ENCODE data around the gene DBI.

DBI gene

GRCh38 chr2:119402645-119403560, 36.1 kb downstream of the DBI start:
- TF ChIP-seq, protein P1, sequence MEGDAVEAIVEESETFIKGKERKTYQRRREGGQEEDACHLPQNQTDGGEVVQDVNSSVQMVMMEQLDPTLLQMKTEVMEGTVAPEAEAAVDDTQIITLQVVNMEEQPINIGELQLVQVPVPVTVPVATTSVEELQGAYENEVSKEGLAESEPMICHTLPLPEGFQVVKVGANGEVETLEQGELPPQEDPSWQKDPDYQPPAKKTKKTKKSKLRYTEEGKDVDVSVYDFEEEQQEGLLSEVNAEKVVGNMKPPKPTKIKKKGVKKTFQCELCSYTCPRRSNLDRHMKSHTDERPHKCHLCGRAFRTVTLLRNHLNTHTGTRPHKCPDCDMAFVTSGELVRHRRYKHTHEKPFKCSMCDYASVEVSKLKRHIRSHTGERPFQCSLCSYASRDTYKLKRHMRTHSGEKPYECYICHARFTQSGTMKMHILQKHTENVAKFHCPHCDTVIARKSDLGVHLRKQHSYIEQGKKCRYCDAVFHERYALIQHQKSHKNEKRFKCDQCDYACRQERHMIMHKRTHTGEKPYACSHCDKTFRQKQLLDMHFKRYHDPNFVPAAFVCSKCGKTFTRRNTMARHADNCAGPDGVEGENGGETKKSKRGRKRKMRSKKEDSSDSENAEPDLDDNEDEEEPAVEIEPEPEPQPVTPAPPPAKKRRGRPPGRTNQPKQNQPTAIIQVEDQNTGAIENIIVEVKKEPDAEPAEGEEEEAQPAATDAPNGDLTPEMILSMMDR (conservative IDR thresholded peaks at IDR 0.05): no peak
- no peak for TF ChIP-seq ZFX (IDR thresholded peaks at IDR 0.05)
- peak overlapping the region; percentile 62 for H3K27ac ChIP-seq

- H3K27ac ChIP-seq: peak overlapping the region; percentile 62
These were observed 36.8 kb downstream of the DBI start for GRCh38 chr2:119403618-119404017.

GRCh38 chr2:119405151-119405550, 38.4 kb downstream of the DBI start:
- no peak overlapping the region for H3K27ac ChIP-seq
- TF ChIP-seq ZFX (IDR thresholded peaks at IDR 0.05): no peak
- TF ChIP-seq, protein P1 (conservative IDR thresholded peaks at IDR 0.05): no peak

- TF ChIP-seq, protein P1 (conservative IDR thresholded peaks at IDR 0.05): peak; percentile 88
- no peak for TF ChIP-seq ZFX (IDR thresholded peaks at IDR 0.05)
- no peak overlapping the region for H3K27ac ChIP-seq
These were observed 40.8 kb downstream of the DBI start for GRCh38 chr2:119407430-119408220.

DNA sequence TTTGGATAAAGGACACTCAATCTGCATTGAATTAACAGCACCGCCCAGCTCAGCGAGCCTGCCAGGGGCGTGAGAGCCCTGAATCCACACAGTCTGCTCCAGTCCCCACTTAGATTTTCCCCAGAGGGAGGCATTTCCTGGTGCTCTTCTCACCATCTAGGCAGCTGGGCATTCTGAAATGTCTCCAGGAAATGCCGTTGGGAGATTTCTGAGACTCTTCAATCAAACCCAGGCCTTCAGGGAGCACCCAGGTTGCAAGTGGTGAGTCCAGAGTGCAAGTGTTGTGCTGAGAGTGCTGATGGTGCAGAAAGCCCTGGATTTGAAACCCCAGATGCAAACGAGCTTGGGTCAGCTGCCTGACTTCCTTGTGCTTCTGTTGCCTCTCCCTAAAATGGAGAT, 41.4 kb downstream of the DBI start:
- H3K27ac ChIP-seq: no peak overlapping the region
- TF ChIP-seq ZFX (IDR thresholded peaks at IDR 0.05): no peak
- TF ChIP-seq, protein P1 (conservative IDR thresholded peaks at IDR 0.05): no peak

- no peak overlapping the region for H3K27ac ChIP-seq
- no peak for TF ChIP-seq ZFX (IDR thresholded peaks at IDR 0.05)
- TF ChIP-seq, protein P1 (conservative IDR thresholded peaks at IDR 0.05): no peak
These were observed 42.7 kb downstream of the DBI start for GRCh38 chr2:119409506-119409905.

DNA sequence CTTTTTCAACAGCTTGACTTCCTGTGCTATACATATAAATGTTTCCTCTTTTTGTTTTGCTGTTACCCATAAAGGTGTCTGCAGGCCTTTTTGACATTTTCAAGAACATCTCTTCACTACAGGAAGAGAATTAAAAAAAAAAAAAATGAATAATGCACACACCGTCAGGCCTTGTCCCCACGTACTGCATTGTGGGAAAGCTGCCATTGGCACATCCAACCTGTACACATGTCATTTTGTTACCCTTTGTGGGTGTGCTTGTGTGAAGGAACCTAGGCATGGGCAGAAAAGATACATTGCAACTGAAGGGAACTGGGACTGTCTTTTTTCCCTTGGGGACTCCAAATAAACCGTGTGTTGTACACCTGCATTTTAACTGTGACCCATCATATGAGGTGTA, 48.1 kb downstream of the DBI start:
- H3K27ac ChIP-seq: no peak overlapping the region
- TF ChIP-seq, protein P1 (conservative IDR thresholded peaks at IDR 0.05): no peak
- TF ChIP-seq ZFX (IDR thresholded peaks at IDR 0.05): no peak
